ENCODE measurements around the gene PKP3.
A peak's percentile ranks its signal among the peaks of the same experiment; 100 is the strongest.
"Not testable (repeated sequence)": the region's sequence is repeated elsewhere in the genome, so short reads cannot be mapped to it uniquely, and the experiment has no call there.

The PKP3 gene

GRCh38 chr11:409600-410483 is 15.8 kb downstream of the PKP3 start:
- Histone ChIP-seq H3K9ac (ENCODE audit: low read length) (no peak overlapping the region), H3K4me3 (ENCODE audit: low read length) (no peak overlapping the region)
- DNase-seq (ENCODE audit: low read depth): no peak

GRCh38 chr11:410711-411110 is 16.7 kb downstream of the PKP3 start:
- not testable (repeated sequence) for H3K4me3 ChIP-seq (ENCODE audit: low read length); H3K27me3 ChIP-seq (replicated peaks; ENCODE audit: control insufficient read depth, insufficient read depth, low read length); DNase-seq (ENCODE audit: low read depth); H3K36me3 ChIP-seq (ENCODE audit: control insufficient read depth, insufficient read depth, low read length, severe bottlenecking); H3K9me3 ChIP-seq (ENCODE audit: control insufficient read depth, low read length); H3K4me1 ChIP-seq (ENCODE audit: control insufficient read depth, insufficient read depth, low read length); H3K9ac ChIP-seq (ENCODE audit: low read length)

More at GRCh38 chr11:409600-410483, 15.8 kb downstream of the PKP3 start:
- H3K9me3 ChIP-seq (ENCODE audit: control insufficient read depth, low read length): no peaks in the 10 kb centered on the region
- H3K36me3 ChIP-seq (ENCODE audit: control insufficient read depth, insufficient read depth, low read length, severe bottlenecking): no peaks in the 10 kb centered on the region
- H3K4me1 ChIP-seq (ENCODE audit: control insufficient read depth, insufficient read depth, low read length): peaks cover 11% of the 10 kb centered on the region
- H3K27me3 ChIP-seq (replicated peaks; ENCODE audit: control insufficient read depth, insufficient read depth, low read length): peaks cover 6% of the 10 kb centered on the region

GRCh38 chr11:411520-411919 is 17.5 kb downstream of the PKP3 start:
- H3K27me3 ChIP-seq (replicated peaks; ENCODE audit: control insufficient read depth, insufficient read depth, low read length); H3K36me3 ChIP-seq (ENCODE audit: control insufficient read depth, insufficient read depth, low read length, severe bottlenecking); H3K9ac ChIP-seq (ENCODE audit: low read length); H3K4me3 ChIP-seq (ENCODE audit: low read length); H3K4me1 ChIP-seq (ENCODE audit: control insufficient read depth, insufficient read depth, low read length); H3K9me3 ChIP-seq (ENCODE audit: control insufficient read depth, low read length); DNase-seq (ENCODE audit: low read depth): not testable (repeated sequence)

- Histone ChIP-seq H3K27me3 (replicated peaks; ENCODE audit: control insufficient read depth, insufficient read depth, low read length) (peaks cover 10% of the 10 kb centered on the region), H3K4me1 (ENCODE audit: control insufficient read depth, insufficient read depth, low read length) (no peaks in the 10 kb centered on the region), H3K9ac (ENCODE audit: low read length) (no peak overlapping the region), H3K4me3 (ENCODE audit: low read length) (no peak overlapping the region), H3K9me3 (ENCODE audit: control insufficient read depth, low read length) (no peaks in the 10 kb centered on the region), H3K36me3 (ENCODE audit: control insufficient read depth, insufficient read depth, low read length, severe bottlenecking) (no peaks in the 10 kb centered on the region)
- no peak for DNase-seq (ENCODE audit: low read depth)
Observed at GRCh38 chr11:412641-413119, 18.7 kb downstream of the PKP3 start.

- H3K36me3 ChIP-seq (ENCODE audit: control insufficient read depth, insufficient read depth, low read length, severe bottlenecking): no peaks in the 10 kb centered on the region
- peaks cover 15% of the 10 kb centered on the region for H3K27me3 ChIP-seq (replicated peaks; ENCODE audit: control insufficient read depth, insufficient read depth, low read length)
- DNase-seq (ENCODE audit: low read depth): no peak
- no peak overlapping the region for H3K4me3 ChIP-seq (ENCODE audit: low read length)
- no peaks in the 10 kb centered on the region for H3K4me1 ChIP-seq (ENCODE audit: control insufficient read depth, insufficient read depth, low read length)
- H3K9ac ChIP-seq (ENCODE audit: low read length): no peak overlapping the region
- no peaks in the 10 kb centered on the region for H3K9me3 ChIP-seq (ENCODE audit: control insufficient read depth, low read length)
Observed at GRCh38 chr11:413120-414081, 19.4 kb downstream of the PKP3 start.

GRCh38 chr11:414318-414857 is 20.4 kb downstream of the PKP3 start:
- H3K4me1 ChIP-seq (ENCODE audit: control insufficient read depth, insufficient read depth, low read length): no peaks in the 10 kb centered on the region
- no peaks in the 10 kb centered on the region for H3K9me3 ChIP-seq (ENCODE audit: control insufficient read depth, low read length)
- H3K9ac ChIP-seq (ENCODE audit: low read length): no peak overlapping the region
- H3K27me3 ChIP-seq (replicated peaks; ENCODE audit: control insufficient read depth, insufficient read depth, low read length): peaks cover 21% of the 10 kb centered on the region
- no peak for DNase-seq (ENCODE audit: low read depth)
- no peaks in the 10 kb centered on the region for H3K36me3 ChIP-seq (ENCODE audit: control insufficient read depth, insufficient read depth, low read length, severe bottlenecking)
- no peak overlapping the region for H3K4me3 ChIP-seq (ENCODE audit: low read length)

- no peaks in the 10 kb centered on the region for H3K9me3 ChIP-seq (ENCODE audit: control insufficient read depth, low read length)
- H3K4me1 ChIP-seq (ENCODE audit: control insufficient read depth, insufficient read depth, low read length): no peaks in the 10 kb centered on the region
- H3K27me3 ChIP-seq (replicated peaks; ENCODE audit: control insufficient read depth, insufficient read depth, low read length): peaks cover 19% of the 10 kb centered on the region
- DNase-seq (ENCODE audit: low read depth): no peak
- no peak overlapping the region for H3K4me3 ChIP-seq (ENCODE audit: low read length)
- H3K36me3 ChIP-seq (ENCODE audit: control insufficient read depth, insufficient read depth, low read length, severe bottlenecking): no peaks in the 10 kb centered on the region
- no peak overlapping the region for H3K9ac ChIP-seq (ENCODE audit: low read length)
Observed at GRCh38 chr11:415640-416041, 21.6 kb downstream of the PKP3 start.

- no peaks in the 10 kb centered on the region for H3K9me3 ChIP-seq (ENCODE audit: control insufficient read depth, low read length)
- peaks cover 19% of the 10 kb centered on the region for H3K27me3 ChIP-seq (replicated peaks; ENCODE audit: control insufficient read depth, insufficient read depth, low read length)
- no peak for DNase-seq (ENCODE audit: low read depth)
- H3K4me3 ChIP-seq (ENCODE audit: low read length): peak overlapping the region; percentile 24
- H3K4me1 ChIP-seq (ENCODE audit: control insufficient read depth, insufficient read depth, low read length): no peaks in the 10 kb centered on the region
- H3K9ac ChIP-seq (ENCODE audit: low read length): no peak overlapping the region
- H3K36me3 ChIP-seq (ENCODE audit: control insufficient read depth, insufficient read depth, low read length, severe bottlenecking): no peaks in the 10 kb centered on the region
Observed at GRCh38 chr11:416051-416756, 22.2 kb downstream of the PKP3 start.

GRCh38 chr11:416757-417621 is 23.0 kb downstream of the PKP3 start:
- Histone ChIP-seq H3K4me1 (ENCODE audit: control insufficient read depth, insufficient read depth, low read length) (no peaks in the 10 kb centered on the region), H3K27me3 (replicated peaks; ENCODE audit: control insufficient read depth, insufficient read depth, low read length) (peaks cover 19% of the 10 kb centered on the region)

More at GRCh38 chr11:416757-417621, 23.0 kb downstream of the PKP3 start:
- Histone ChIP-seq H3K4me3 (ENCODE audit: low read length) (peak overlapping the region; percentile 24), H3K36me3 (ENCODE audit: control insufficient read depth, insufficient read depth, low read length, severe bottlenecking) (no peaks in the 10 kb centered on the region), H3K9ac (ENCODE audit: low read length) (no peak overlapping the region), H3K9me3 (ENCODE audit: control insufficient read depth, low read length) (no peaks in the 10 kb centered on the region)
- peak; percentile 54 for DNase-seq (ENCODE audit: low read depth)
